Central memory CD4-positive, alpha-beta T cell (primary cell): ENCODE measurements around the gene INSIG1.

Experiments
- DNase-seq: peaks from one replicate; pipeline ENCODE4 v3.0.0; 2022

Gene INSIG1

GRCh38 chr7:155266440-155266839 is 31.2 kb upstream of the INSIG1 start:
- DNase-seq, result no peak

GRCh38 chr7:155267023-155267422 is 30.7 kb upstream of the INSIG1 start:
- no peak for DNase-seq

DNA sequence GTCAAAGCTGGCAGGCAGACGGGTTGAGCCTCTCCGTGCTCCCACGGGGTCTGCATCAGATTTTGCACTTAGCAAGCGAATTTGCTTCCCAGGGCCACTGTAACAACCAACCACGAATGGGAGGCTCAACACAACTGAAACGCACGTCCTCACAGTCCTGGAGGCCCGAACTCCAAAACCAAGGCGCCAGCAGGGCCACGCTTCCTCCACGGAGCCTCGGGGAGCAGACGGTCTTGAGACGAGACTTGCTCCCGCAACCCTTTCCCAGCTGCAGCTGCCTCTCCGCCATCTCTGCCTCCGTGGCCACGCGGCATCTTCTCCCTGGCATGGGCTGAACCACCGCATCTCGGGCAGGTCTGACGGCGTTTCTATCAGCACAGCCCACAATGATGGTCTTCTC is 30.2 kb upstream of the INSIG1 start:
- DNase-seq, result no peak

DNA sequence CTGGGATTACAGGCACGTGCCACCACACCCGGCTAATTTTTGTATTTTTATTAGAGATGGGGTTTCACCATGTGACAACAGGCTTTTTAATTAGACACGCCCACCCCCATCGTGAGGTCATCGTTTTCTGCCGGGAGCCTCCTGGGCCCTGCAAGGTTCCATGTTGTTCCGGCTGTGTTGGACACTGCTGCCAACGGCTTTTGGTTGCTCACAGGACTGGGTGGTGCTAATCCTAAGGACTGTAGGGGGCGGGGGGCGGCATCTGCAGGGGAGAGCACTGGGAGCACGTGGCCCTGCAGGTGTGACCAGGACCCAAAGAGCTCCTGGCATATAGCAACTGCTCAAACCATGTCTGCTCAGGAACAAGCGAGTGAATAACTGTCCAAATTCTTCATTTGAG is 29.5 kb upstream of the INSIG1 start:
- no peak for DNase-seq

- no peak for DNase-seq
These were observed 28.6 kb upstream of the INSIG1 start for GRCh38 chr7:155268921-155269650.

GRCh38 chr7:155269766-155270585 is 27.7 kb upstream of the INSIG1 start:
- DNase-seq, result no peak

- DNase-seq, result no peak
These were observed 26.8 kb upstream of the INSIG1 start for GRCh38 chr7:155270861-155271260.

DNA sequence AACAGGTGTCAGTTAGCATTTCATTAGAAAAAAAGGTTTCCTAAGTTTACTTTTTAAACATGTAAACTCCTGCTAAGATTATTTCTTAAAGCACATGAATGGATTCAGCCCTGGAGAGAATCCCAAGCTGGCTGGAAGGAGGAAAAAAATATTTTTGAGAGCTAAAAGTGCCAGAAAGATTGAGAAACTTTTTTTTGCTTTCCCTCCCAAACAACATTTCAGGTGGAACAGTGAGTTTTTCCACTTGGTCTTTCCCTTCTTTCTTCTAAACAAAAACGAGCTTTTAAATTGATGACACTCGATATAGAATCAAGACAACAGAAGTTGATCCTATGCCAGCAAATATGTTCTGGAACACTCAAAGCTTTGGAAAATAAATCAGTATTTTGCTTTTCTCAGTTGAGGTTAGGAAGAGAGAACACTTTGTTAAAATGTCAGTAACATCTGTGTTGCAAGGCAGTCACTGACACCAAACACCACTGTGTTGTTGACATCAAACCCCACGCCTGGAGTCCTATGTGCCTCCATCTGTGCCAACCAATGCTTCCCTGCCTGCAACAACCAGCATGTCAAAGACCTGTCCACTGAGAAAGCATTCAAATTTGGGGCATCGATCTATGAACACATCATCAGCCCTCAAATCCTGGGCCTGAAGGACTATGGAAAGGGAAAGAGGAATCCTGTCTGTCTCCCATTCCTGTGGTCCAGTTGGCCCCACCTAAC is 22.9 kb upstream of the INSIG1 start:
- DNase-seq, result no peak

- DNase-seq, result no peak
These were observed 21.5 kb upstream of the INSIG1 start for GRCh38 chr7:155276042-155276799.

DNA sequence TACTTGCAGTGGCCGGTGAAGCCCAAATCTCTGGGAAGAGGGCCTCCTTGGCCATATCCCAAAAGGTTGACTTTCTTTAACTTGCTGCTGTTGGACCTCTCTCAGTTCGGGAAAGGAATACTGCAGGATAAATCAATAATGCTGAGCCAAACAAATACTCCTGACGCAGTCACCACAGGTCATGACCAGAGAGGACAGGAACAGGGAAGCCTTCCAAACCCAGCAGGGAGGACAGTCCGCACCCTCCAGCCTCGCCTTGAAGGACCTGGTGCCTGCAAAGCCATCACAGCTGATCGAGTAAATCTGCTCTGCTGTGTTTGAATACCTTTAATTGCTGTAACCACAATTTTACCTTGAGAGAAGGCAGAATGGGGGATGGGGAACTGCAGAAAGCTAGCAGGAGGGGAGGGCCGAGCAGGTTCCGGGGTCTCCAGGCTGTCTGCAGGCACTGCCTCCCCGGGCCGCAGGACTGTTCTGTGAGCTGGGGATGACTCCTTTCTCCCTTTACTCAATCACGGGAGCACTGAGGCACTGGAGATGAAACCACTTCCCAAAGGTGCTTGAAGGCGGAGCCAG is 20.8 kb upstream of the INSIG1 start:
- no peak for DNase-seq

GRCh38 chr7:155277385-155277994 is 20.2 kb upstream of the INSIG1 start:
- no peak for DNase-seq

GRCh38 chr7:155278921-155279320 is 18.8 kb upstream of the INSIG1 start:
- no peak for DNase-seq

- no peak for DNase-seq
These were observed 17.8 kb upstream of the INSIG1 start for GRCh38 chr7:155279787-155280445.

DNA sequence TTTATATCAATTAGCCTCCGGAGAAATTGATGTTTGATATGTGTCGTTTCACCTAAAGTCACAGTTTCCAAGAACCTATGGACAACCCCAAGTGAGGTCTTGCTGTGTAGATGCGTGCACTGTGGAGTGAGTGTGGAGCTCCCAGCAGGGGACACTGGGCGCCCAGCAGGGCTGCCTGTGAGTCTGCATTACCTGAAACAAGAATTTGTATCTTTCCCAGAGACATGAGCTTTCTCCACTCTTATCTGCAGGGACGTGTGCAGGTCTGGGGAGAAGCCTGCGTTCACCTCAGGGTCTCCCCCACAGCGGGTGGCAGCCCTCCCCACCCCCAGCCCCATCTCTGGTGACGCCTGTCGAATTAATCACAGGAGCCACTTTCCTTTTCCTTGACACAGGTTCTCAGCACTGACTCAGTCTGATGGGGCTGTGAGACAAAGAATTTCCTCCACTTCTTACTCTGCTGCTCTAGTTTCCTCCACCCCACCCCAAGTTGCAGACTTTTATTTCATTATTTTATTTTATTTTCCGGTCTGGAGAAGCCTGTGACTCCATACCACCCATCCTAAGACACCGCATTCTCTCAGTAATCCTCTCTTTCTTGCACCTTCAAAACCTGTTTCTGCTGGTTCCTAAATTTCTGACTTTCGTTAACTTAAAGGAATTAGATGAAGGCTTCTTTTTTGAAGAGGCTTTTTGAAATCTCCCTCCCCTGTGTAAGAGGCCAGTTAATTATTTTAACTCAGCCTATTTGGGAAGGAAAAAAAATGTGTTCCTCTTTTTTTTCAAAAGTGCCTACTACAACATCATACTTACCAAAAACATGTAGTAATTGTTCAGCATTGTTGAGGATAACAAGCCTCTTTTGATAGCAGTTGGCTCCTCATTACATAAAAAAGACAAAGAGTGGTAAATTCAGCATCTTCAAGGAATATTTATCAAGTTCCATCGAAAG is 17.0 kb upstream of the INSIG1 start:
- DNase-seq, result no peak

DNA sequence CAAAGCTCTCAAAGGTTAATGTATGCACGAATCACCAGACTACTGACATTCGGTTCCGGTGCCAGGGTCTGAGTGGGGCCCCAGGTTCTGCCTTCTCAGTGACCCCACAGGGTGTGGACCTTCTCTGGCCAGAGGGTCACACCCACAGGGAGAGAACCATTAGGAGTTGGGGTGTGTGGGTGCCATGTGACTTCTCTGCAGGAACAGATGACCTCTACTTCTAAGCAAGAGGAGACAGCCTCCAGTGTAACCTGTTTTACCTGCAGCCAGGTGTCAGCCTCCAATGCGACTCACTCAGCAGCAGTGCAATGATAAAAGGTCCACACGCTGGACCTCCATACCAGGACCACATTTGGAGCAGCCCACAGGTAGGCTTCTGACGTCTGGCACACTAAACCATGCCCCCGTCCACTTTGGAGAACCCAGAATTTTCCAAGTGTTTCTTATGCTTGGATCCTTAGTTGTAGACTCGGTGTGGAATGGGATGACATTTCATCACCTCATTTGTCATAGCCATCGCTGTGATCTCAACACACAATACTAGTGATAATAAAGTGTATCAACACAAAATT is 16.2 kb upstream of the INSIG1 start:
- DNase-seq, result no peak

- DNase-seq, result no peak
These were observed 15.0 kb upstream of the INSIG1 start for GRCh38 chr7:155282671-155283070.

DNA sequence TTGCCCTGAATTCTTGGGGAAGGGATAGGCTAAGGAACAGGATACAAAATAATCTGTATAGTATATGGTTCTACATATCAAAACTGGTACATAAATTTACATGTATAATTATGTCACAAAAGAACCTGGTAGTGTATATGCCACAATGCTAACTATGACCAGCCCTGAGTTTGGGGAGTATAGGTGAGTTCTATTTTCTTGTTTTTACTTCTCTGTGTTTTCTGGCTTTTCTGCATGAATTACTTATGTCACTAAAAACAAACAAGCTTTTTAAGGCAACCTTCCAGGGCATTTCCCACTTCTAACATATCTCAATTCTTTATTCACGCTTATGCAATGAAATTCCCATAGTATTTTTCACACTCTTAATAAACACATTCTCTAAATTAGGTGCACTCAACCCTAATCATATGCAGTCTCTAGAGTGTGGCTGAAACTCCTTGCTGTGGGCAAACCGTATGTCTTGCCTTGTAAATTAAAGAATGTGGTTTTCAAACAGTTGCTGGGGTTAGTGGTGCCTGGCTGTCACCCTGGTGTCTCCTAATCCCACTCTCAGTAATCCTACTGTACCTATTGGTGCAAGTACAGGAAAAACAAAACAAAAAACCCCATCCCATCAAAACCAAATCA is 14.0 kb upstream of the INSIG1 start:
- DNase-seq, result no peak

GRCh38 chr7:155284496-155285274 is 13.0 kb upstream of the INSIG1 start:
- no peak for DNase-seq

- no peak for DNase-seq
These were observed 12.3 kb upstream of the INSIG1 start for GRCh38 chr7:155285423-155285822.
